ENCODE measurements around the gene RTN4IP1. TPM values are rescaled to one million over a fixed set of nuclear protein-coding genes. Genes with fewer than 3 reads are reported as not detected.

RTN4IP1 gene
- total RNA-seq, 2 donors from 2014 or later: 7.1 to 8.9 TPM

DNA sequence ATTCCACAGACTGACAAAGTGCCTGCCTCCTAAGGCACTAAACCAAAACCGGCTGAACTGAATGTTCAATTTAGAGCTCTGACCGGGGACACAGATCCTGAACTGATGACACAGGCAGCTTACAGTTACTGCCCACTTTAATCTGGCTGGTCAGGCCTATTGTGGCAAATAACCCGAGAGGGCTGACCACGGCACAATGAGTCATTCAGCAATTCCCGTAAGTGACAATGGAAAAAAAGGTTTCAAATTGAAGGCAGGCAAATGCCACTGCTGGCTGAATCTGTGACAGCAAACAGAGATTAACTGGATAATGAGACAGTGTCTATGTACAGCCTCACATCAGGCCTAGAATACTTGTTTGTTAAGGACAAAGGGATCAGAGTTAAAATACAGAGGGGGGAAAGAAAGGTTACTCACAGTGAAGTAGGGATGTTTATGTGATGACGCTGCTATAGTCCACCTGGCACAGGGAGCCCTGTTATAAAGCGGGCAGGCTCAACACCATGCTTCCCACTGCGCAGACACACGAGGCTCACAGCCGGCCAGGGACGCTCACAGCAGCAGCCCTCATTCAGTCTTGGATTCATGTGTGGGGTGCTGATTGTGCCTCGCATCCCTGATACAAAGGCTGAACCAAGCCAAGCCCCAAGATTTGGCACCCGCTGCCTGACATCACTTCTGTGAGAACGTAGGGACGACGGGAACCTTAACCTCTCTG is 54.4 kb downstream of the RTN4IP1 start:
- TF ChIP-seq, protein P1, sequence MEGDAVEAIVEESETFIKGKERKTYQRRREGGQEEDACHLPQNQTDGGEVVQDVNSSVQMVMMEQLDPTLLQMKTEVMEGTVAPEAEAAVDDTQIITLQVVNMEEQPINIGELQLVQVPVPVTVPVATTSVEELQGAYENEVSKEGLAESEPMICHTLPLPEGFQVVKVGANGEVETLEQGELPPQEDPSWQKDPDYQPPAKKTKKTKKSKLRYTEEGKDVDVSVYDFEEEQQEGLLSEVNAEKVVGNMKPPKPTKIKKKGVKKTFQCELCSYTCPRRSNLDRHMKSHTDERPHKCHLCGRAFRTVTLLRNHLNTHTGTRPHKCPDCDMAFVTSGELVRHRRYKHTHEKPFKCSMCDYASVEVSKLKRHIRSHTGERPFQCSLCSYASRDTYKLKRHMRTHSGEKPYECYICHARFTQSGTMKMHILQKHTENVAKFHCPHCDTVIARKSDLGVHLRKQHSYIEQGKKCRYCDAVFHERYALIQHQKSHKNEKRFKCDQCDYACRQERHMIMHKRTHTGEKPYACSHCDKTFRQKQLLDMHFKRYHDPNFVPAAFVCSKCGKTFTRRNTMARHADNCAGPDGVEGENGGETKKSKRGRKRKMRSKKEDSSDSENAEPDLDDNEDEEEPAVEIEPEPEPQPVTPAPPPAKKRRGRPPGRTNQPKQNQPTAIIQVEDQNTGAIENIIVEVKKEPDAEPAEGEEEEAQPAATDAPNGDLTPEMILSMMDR (conservative IDR thresholded peaks at IDR 0.05): no peak
- Mint-ChIP-seq H3K9me3 (no peaks in the 10 kb centered on the region), H3K4me3 (no peak overlapping the region), H3K36me3 (ENCODE audit: low read depth) (no peaks in the 10 kb centered on the region), H3K4me1 (peaks cover 1% of the 10 kb centered on the region), H3K27me3 (ENCODE audit: insufficient read depth) (no peaks in the 10 kb centered on the region), H3K27ac (no peak overlapping the region)
- Histone ChIP-seq H3K4me1 (ENCODE audit: control insufficient read depth, insufficient read depth, low read length) (no peaks in the 10 kb centered on the region), H3K27ac (ENCODE audit: low read depth, low read length) (no peak overlapping the region), H3K4me3 (ENCODE audit: low read length) (no peak overlapping the region), H3K9ac (ENCODE audit: extremely low read depth, low read length, poor library complexity, severe bottlenecking) (no peak overlapping the region), H3K27me3 (ENCODE audit: control insufficient read depth, insufficient read depth, low read length, poor library complexity, severe bottlenecking) (no peaks in the 10 kb centered on the region), H3K36me3 (ENCODE audit: control insufficient read depth, insufficient read depth, low read length) (no peaks in the 10 kb centered on the region), H3K9me3 (ENCODE audit: control insufficient read depth, low read length) (no peaks in the 10 kb centered on the region)
- WGBS, 2 experiments (ENCODE audit: insufficient coverage in 1 of 2, insufficient read length in 1 of 2): 88 to 91% methylated on average over 12 to 16 of the region's 16 CpGs
- no peak for DNase-seq

DNA sequence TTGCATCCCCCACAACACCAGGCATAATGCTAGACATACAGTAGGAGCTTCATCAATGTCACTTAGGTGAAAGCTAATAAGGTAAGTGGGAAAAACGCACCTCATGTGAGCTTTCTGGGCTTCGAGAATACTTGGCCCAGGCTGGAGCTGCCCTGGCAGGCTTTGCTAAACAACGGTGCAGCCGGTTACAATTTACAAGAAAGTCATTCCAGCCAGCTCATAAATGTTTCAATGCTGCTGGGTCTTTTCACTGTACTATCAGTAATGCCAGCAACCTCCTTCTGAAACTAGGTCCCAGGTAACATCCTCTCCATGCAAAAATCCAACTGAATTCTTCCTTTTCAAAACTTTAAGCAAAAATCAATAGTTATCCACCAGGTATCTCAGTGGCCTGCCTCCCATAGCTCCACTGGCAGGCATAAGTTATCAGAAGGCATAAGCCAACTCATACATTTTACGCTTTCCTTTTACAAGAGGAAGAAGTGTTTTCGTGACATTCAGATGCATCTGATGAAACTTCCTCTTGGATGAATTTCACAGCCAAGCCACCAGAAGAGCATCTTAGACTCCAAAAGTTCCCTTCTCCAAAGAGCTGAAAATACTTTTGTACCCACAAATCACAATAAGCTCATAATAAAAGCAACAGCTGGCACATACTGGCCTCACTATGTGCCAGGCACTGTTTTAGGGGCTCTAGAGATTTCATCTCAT is 56.3 kb downstream of the RTN4IP1 start:
- Histone ChIP-seq H3K4me3 (ENCODE audit: low read length) (no peak overlapping the region), H3K27ac (ENCODE audit: low read depth, low read length) (no peak overlapping the region), H3K4me1 (ENCODE audit: control insufficient read depth, insufficient read depth, low read length) (no peaks in the 10 kb centered on the region), H3K27me3 (ENCODE audit: control insufficient read depth, insufficient read depth, low read length, poor library complexity, severe bottlenecking) (no peaks in the 10 kb centered on the region), H3K36me3 (ENCODE audit: control insufficient read depth, insufficient read depth, low read length) (no peaks in the 10 kb centered on the region), H3K9me3 (ENCODE audit: control insufficient read depth, low read length) (no peaks in the 10 kb centered on the region), H3K9ac (ENCODE audit: extremely low read depth, low read length, poor library complexity, severe bottlenecking) (no peak overlapping the region)
- H3K4me1 Mint-ChIP-seq: peaks cover 1% of the 10 kb centered on the region
- H3K4me3 Mint-ChIP-seq: no peak overlapping the region
- no peak for DNase-seq
- H3K9me3 Mint-ChIP-seq: no peaks in the 10 kb centered on the region
- TF ChIP-seq, protein P1 (conservative IDR thresholded peaks at IDR 0.05): no peak
- H3K27ac Mint-ChIP-seq: peak overlapping the region; percentile 33
- no peaks in the 10 kb centered on the region for H3K27me3 Mint-ChIP-seq (ENCODE audit: insufficient read depth)
- no peaks in the 10 kb centered on the region for H3K36me3 Mint-ChIP-seq (ENCODE audit: low read depth)
- 90 to 92% methylated on average over 4 to 6 of the region's 6 CpGs for WGBS, 2 experiments (ENCODE audit: insufficient coverage in 1 of 2, insufficient read length in 1 of 2)

DNA sequence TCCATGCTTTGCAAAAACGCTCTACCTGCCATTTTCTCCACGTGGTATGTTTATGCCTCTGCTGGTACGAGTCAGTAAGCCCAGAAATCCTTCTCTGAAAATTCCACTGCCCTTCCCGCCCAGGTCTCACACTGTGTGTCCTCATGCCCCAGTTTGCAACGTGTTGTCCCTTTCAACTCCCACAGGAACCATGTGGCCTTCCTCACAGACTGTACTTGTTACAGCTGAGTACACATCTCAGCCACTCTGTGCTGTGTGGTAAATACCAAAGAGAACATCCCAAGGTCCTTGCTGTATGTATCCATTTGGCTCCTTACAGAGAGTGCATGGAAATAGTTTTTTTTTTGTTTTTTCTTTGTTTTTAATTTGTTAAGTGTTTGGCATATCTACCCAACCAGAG is 56.9 kb downstream of the RTN4IP1 start:
- Mint-ChIP-seq H3K4me3 (no peak overlapping the region), H3K36me3 (ENCODE audit: low read depth) (no peaks in the 10 kb centered on the region), H3K27ac (no peak overlapping the region), H3K27me3 (ENCODE audit: insufficient read depth) (no peaks in the 10 kb centered on the region), H3K9me3 (no peaks in the 10 kb centered on the region), H3K4me1 (peaks cover 1% of the 10 kb centered on the region)
- no peak for DNase-seq
- TF ChIP-seq, protein P1 (conservative IDR thresholded peaks at IDR 0.05): no peak
- Histone ChIP-seq H3K27me3 (ENCODE audit: control insufficient read depth, insufficient read depth, low read length, poor library complexity, severe bottlenecking) (no peaks in the 10 kb centered on the region), H3K27ac (ENCODE audit: low read depth, low read length) (no peak overlapping the region), H3K36me3 (ENCODE audit: control insufficient read depth, insufficient read depth, low read length) (no peaks in the 10 kb centered on the region), H3K9me3 (ENCODE audit: control insufficient read depth, low read length) (no peaks in the 10 kb centered on the region), H3K4me3 (ENCODE audit: low read length) (no peak overlapping the region), H3K4me1 (ENCODE audit: control insufficient read depth, insufficient read depth, low read length) (no peaks in the 10 kb centered on the region), H3K9ac (ENCODE audit: extremely low read depth, low read length, poor library complexity, severe bottlenecking) (no peak overlapping the region)
- WGBS, 2 experiments (ENCODE audit: insufficient coverage in 1 of 2, insufficient read length in 1 of 2): 85 to 95% methylated on average over 5 of the region's 5 CpGs

All from endodermal cell (in vitro differentiated cells).